Panc1 (cell line): ENCODE results near the gene TMEM184A. TPM values are rescaled to one million over a fixed set of nuclear protein-coding genes. Genes with fewer than 3 reads are reported as not detected.

Experiments
- ATAC-seq: fragments of 200-7000 bp; cut with Tn5 transposase; 2 replicates; pipeline ENCODE4 v1.9.1; 2020; ENCODE audit warnings: mild to moderate bottlenecking, moderate library complexity
- BruUV-seq: library from RNA; stranded (reverse); fragments of 400-500 nt; replicated peaks from 2 replicates; lab custom pipeline; 2021; lab: Mats Ljungman, UMichigan
- CTCF ChIA-PET: fragments of 300-600 bp; sonication (Branson Sonifier 250); formaldehyde crosslinking; loops from one replicate; lab custom pipeline; 2022; ENCODE audit warnings: antibody characterized with exemption; lab: Charles Lee
- POLR2A ChIA-PET: fragments of 300-600 bp; sonication (Branson Sonifier 250); formaldehyde crosslinking; loops from one replicate; lab custom pipeline; 2022; ENCODE audit warnings: antibody characterized with exemption; lab: Charles Lee
- DNase-seq: peaks from one replicate; pipeline ENCODE4 v3.0.0-alpha.2; 2010; ENCODE audit warnings: low read depth, low spot score
- H3K27ac ChIP-seq: 2 replicates; pipeline ENCODE4 v1.5.1; 2011; ENCODE audit warnings: mild to moderate bottlenecking, low read length, inconsistent platforms
- H3K27me3 ChIP-seq: fragments of 200-500 bp; sonication (Bioruptor generic); 2 replicates; pipeline ENCODE4 v1.6.0; 2014; ENCODE audit warnings: low read length, inconsistent platforms; ENCODE audit not compliant: control insufficient read depth, insufficient read depth
- H3K36me3 ChIP-seq: fragments of 200-500 bp; sonication (Bioruptor generic); 2 replicates; pipeline ENCODE4 v1.5.1; 2014; ENCODE audit warnings: inconsistent platforms, mild to moderate bottlenecking, low read length, moderate library complexity; ENCODE audit not compliant: control insufficient read depth, insufficient read depth
- H3K4me1 ChIP-seq: 2 replicates; pipeline ENCODE4 v1.5.1; 2011; ENCODE audit warnings: inconsistent platforms, mild to moderate bottlenecking, low read length, moderate library complexity; ENCODE audit not compliant: control insufficient read depth, insufficient read depth
- H3K4me3 ChIP-seq, 2 experiments: 2 replicates each; pipeline ENCODE4 v1.5.1; 2011 to 2012; ENCODE audit warnings: low read depth in 2 of 2, low read length in 2 of 2, mild to moderate bottlenecking in 2 of 2, inconsistent platforms in 1 of 2, moderate library complexity in 1 of 2
- H3K9me3 ChIP-seq: fragments of 200-500 bp; sonication (Bioruptor generic); 2 replicates; pipeline ENCODE4 v1.5.1; 2014; ENCODE audit warnings: low read depth, mild to moderate bottlenecking, inconsistent platforms, low read length, moderate library complexity; ENCODE audit not compliant: control insufficient read depth, insufficient read depth
- CTCF ChIP-seq: fragments of 450-650 bp; IDR thresholded peaks from 2 replicates; pipeline ENCODE4 v1.5.1; 2017; ENCODE audit warnings: mild to moderate bottlenecking
- POLR2AphosphoS5 ChIP-seq: IDR thresholded peaks from 2 replicates; pipeline ENCODE4 v1.6.1; 2012; ENCODE audit warnings: mild to moderate bottlenecking, low read depth, low read length, moderate library complexity
- REST ChIP-seq, 2 experiments: IDR thresholded peaks; 2 replicates each; pipeline ENCODE4 v1.6.1; 2011 to 2012; ENCODE audit warnings: low read depth in 2 of 2, control low read depth in 1 of 2, low read length in 1 of 2, mild to moderate bottlenecking in 1 of 2, moderate library complexity in 1 of 2; ENCODE audit not compliant: insufficient read depth in 1 of 2
- SIN3A ChIP-seq: IDR thresholded peaks from 2 replicates; pipeline ENCODE4 v1.6.1; 2012; ENCODE audit warnings: low read depth, mild to moderate bottlenecking, low read length, moderate library complexity, borderline replicate concordance; ENCODE audit not compliant: insufficient read depth
- TCF7L2 ChIP-seq: IDR thresholded peaks from 2 replicates; pipeline ENCODE4 v1.6.1; 2011; ENCODE audit warnings: mild to moderate bottlenecking, low read depth, low read length, inconsistent platforms
- in situ Hi-C: cut with HindIII; loops from 2 replicates; pipeline ENCODE4 v1.10.0; 2016; ENCODE audit warnings: low sequenced_read_pairs, low pct_unique_long_range_greater_than_20kb
- intact Hi-C: fragments of 100-400 bp; cut with micrococcal nuclease; formaldehyde crosslinking; loops from one replicate; pipeline ENCODE4 v1.10.0; 2022; ENCODE audit not compliant: unreplicated experiment
- total RNA-seq: library from RNA; stranded (reverse); gene quantifications from one replicate; pipeline ENCODE4 v1.2.1, GENCODE V29; 2021; ENCODE audit not compliant: unreplicated experiment

Gene TMEM184A
- total RNA-seq, 1 experiment from 2014 or later: 9.2 TPM

GRCh38 chr7:1540776-1541271 is 15.2 kb downstream of the TMEM184A start:
- no peak for DNase-seq
- H3K27me3 ChIP-seq: no peaks in the 10 kb centered on the region
- H3K36me3 ChIP-seq: peaks cover 3% of the 10 kb centered on the region; the same call in 1 of the 2 replicates
- intact Hi-C loops: no loop called here
- 0 out of 2 replicates have a peak overlapping the region, but pooled peaks have one; percentile 3 for H3K27ac ChIP-seq
- no TSS peak for BruUV-seq
- TF ChIP-seq TCF7L2 (no peak), REST (IDR thresholded peaks at IDR 0.05; ENCODE audit: insufficient read depth in 1 of 2, low read depth in 2 of 2, low read length in 1 of 2) (no peak), SIN3A (no peak), CTCF (no peak), POLR2AphosphoS5 (no peak)
- in situ Hi-C loops: no loop called here
- no peak overlapping the region for H3K4me3 ChIP-seq
- ChIA-PET CTCF (no interaction called here), POLR2A (interaction anchor here (0.6 to 0.7 kb wide), 2 partner anchors 14 to 306 kb away, joined by 3 to 5 read pairs; no protein-coding TSS in a partner anchor)
- peaks cover 78% of the 10 kb centered on the region for H3K4me1 ChIP-seq
- H3K9me3 ChIP-seq: no peaks in the 10 kb centered on the region
- ATAC-seq: no peak

GRCh38 chr7:1539882-1540775 is 15.9 kb downstream of the TMEM184A start:
- Histone ChIP-seq H3K4me3 (no peak overlapping the region), H3K36me3 (peaks cover 3% of the 10 kb centered on the region; the same call in 1 of the 2 replicates), H3K9me3 (no peaks in the 10 kb centered on the region), H3K4me1 (peaks cover 78% of the 10 kb centered on the region), H3K27ac (no peak overlapping the region), H3K27me3 (no peaks in the 10 kb centered on the region)
- ATAC-seq (no peak), DNase-seq (no peak)
- in situ Hi-C loops: no loop called here
- ChIA-PET POLR2A (interaction anchor here (0.6 kb wide), 1 partner anchor 8 kb away, joined by 3 read pairs; no protein-coding TSS in a partner anchor), CTCF (no interaction called here)
- BruUV-seq: no TSS peak
- TF ChIP-seq POLR2AphosphoS5: no peak
- intact Hi-C loops: no loop called here
